Heart left ventricle (tissue), 13 donors: ENCODE results near the gene DNAH12.

Experiments used
- CTCF ChIP-seq, 12 donors: fragments of 200-600 bp; sonication (generic) in 4 of 12; IDR thresholded peaks; one replicate each; pipeline versions ENCODE4 v1.5.0 to v1.8.0; 2018 to 2022; ENCODE audit warnings: antibody characterized with exemption in 12 of 12, mild to moderate bottlenecking in 5 of 12
- POLR2A ChIP-seq, 2 donors: fragments of 450-650 bp; IDR thresholded peaks; one replicate each; pipeline ENCODE4 v1.6.1; 2017; ENCODE audit warnings: antibody characterized with exemption in 2 of 2, mild to moderate bottlenecking in 2 of 2, moderate library complexity in 2 of 2
- donor health status: ischemic (EF 13 %, LVEDD 7.1; RV severe dilation, severe dysfunction).
- donor health status: DM: no; HTN: yes; CAD: no.
- donor health status: DM: no; HTN: no; CAD: no.
- donor health status: ischemic (EF 25% LVEDD 6.9; RV normal size, moderate dysfunction).
- donor health status: ischemic (EF 25% LVEDD 5.7; RV mildly dilated, moderate dysfunction).
- donor health status: ischemic (EF 35%, LVEDD 5.7; RV mildly dilated, moderate dysfunction).
- donor health status: nonischemic (EF 11% LVEDD 7.7; RV severe dilation, severe dysfunction).
- donor health status: DM: yes; HTN: yes; CAD: no.
- donor health status: PGD.
- donor health status: ischemic (EF 29% LVEDD 5.4; RV normal size, mild dysfunction).
- donor health status: nonischemic (EF 23%, LVEDD 6.1; RV moderate dilation, normal function).

GRCh38 chr3:57389271-57389670 is 154.9 kb downstream of the DNAH12 start:
- no peak for TF ChIP-seq CTCF (IDR thresholded peaks at IDR 0.05)
- TF ChIP-seq POLR2A (IDR thresholded peaks at IDR 0.05) = no peak
